ENCODE measurements around the gene SCFD1. TPM values are rescaled to one million over a fixed set of nuclear protein-coding genes. Genes with fewer than 3 reads are reported as not detected.
A peak's percentile ranks its signal among the peaks of the same experiment; 100 is the strongest.
"Not testable (repeated sequence)": the region's sequence is repeated elsewhere in the genome, so short reads cannot be mapped to it uniquely, and the experiment has no call there.

Gene SCFD1, protein sequence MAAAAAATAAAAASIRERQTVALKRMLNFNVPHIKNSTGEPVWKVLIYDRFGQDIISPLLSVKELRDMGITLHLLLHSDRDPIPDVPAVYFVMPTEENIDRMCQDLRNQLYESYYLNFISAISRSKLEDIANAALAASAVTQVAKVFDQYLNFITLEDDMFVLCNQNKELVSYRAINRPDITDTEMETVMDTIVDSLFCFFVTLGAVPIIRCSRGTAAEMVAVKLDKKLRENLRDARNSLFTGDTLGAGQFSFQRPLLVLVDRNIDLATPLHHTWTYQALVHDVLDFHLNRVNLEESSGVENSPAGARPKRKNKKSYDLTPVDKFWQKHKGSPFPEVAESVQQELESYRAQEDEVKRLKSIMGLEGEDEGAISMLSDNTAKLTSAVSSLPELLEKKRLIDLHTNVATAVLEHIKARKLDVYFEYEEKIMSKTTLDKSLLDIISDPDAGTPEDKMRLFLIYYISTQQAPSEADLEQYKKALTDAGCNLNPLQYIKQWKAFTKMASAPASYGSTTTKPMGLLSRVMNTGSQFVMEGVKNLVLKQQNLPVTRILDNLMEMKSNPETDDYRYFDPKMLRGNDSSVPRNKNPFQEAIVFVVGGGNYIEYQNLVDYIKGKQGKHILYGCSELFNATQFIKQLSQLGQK
- total RNA-seq, result 10 to 100 TPM; 73.8 to 82.9 TPM
- long read RNA-seq, donor 1, transcript SCFD1-203 (25 exons, 2,359 nt), result major isoform, 6 of 13 reads
- long read RNA-seq, donor 1, partial matches to known transcripts, result 3 of 13 reads
- long read RNA-seq, donor 1, other reads (novel, unspliced or antisense), result 4 of 13 reads
- long read RNA-seq, donor 2, transcript SCFD1-207 (24 exons, 2,058 nt), result minor isoform, 6 of 37 reads
- long read RNA-seq, donor 2, transcript SCFD1-203 (25 exons, 2,359 nt), result major isoform, 16 of 37 reads
- long read RNA-seq, donor 2, partial matches to known transcripts, result 11 of 37 reads
- long read RNA-seq, donor 2, other reads (novel, unspliced or antisense), result 4 of 37 reads

- peak; percentile 98 for DNase-seq (ENCODE audit: low spot score)
- intact Hi-C loops (cut with DNase I), result no loop called here
Observed at GRCh38 chr14:30621940-30622830, at the start of gene SCFD1. Gene SCFD1, plus strand, starts transcription at chr14:30622319. Its CDS starts 20 bp downstream, at chr14:30622339.

DNA sequence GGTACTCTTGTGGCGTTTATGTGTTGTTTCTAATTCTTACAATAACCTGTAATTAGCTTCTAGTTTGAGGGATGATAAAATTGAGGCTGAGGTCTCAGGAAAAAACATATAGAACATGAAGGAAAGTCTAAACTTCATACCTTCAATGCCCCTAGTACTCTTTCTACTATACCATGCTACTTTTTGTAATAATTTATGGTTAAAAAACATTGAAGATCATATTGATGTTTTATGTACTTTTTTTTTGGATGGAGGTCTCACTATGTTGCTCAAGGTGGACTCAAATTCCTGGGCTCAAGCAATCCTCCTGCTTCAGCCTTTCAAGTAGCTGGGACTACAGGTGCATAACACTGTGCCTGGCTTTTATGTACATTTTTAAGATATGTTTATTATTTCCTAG, 49.3 kb upstream of the SCFD1 start:
- DNase-seq (ENCODE audit: low spot score), result no peak
- intact Hi-C loops (cut with DNase I), result no loop called here

DNA sequence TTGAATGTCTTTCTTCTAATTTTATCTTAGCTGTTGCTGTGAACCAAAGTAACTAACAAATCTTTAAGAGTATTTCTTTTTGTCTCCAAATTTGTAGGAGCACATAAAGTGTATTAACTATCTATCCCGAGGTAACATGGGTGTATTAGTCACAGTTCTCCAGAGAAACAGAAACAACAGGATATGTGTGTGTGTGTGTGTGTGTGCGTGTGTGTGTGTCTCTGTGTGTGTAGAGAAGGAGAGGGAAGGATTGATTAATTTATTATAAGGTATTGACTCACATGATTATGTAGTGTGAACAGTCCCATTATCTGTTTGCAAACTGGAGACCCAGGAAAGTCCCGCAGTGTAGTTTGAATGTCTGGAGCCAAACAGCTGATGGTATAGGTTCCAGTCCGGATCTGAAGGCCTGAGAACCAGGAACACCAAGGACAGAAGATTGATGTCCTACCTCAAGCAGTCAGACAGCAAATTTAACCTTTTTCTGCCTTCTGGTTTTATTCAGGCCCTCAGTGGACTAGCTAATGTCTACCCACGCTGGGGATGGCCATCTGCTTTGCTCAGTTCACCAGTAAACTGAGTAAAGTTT, 48.8 kb upstream of the SCFD1 start:
- no peak for DNase-seq (ENCODE audit: low spot score)
- intact Hi-C loops (cut with DNase I), result no loop called here

GRCh38 chr14:30573966-30574365, 48.2 kb upstream of the SCFD1 start:
- no peak for DNase-seq (ENCODE audit: low spot score)
- intact Hi-C loops (cut with DNase I), result no loop called here

- DNase-seq (ENCODE audit: low spot score); intact Hi-C loops (cut with DNase I): not testable (repeated sequence)
Observed at GRCh38 chr14:30574777-30575176, 47.3 kb upstream of the SCFD1 start.

DNA sequence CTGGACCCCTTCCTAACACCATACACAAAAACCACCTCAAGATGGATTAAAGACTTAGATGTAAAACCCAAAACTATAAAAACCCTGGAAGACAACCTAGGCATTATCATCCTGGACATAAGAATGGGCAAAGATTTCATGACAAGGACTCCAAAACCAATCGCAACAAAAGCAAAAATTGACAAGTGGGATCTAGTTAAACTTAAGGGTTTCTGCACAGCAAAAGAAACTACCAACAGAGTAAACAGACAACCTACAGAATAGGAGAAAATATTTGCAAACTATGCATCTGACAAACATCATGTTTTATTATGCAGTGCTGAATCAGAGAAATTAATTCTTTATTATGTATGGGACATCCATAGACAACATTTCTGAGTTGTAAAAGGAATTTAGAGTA, 45.8 kb upstream of the SCFD1 start:
- DNase-seq (ENCODE audit: low spot score); intact Hi-C loops (cut with DNase I): not testable (repeated sequence)

GRCh38 chr14:30580616-30581282, 41.4 kb upstream of the SCFD1 start:
- no peak for DNase-seq (ENCODE audit: low spot score)
- intact Hi-C loops (cut with DNase I), result no loop called here

- DNase-seq (ENCODE audit: low spot score), result no peak
- intact Hi-C loops (cut with DNase I), result no loop called here
Observed at GRCh38 chr14:30581283-30581625, 40.9 kb upstream of the SCFD1 start.

GRCh38 chr14:30582376-30582775, 39.7 kb upstream of the SCFD1 start:
- intact Hi-C loops (cut with DNase I), result no loop called here
- no peak for DNase-seq (ENCODE audit: low spot score)

- intact Hi-C loops (cut with DNase I), result no loop called here
- no peak for DNase-seq (ENCODE audit: low spot score)
Observed at GRCh38 chr14:30584058-30584630, 38.0 kb upstream of the SCFD1 start.

DNA sequence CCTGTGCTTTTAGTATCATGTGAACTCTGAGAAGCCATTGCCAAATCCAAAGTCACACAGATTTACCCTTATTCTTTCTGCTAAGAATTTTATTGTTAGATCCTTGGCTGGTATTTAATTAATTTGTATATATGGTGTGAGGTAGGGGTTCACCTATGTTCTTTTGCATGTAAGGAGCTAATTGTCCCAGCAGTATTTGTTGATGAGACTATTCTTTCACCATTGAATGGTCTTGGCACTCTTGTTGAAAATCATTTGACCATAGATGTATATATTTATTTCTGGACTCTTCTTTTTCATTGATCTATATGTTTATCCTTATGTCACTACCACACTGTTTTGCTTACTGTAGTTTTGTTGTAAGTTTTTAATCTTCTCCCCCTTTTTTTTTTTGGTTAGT, 36.9 kb upstream of the SCFD1 start:
- intact Hi-C loops (cut with DNase I), result no loop called here
- DNase-seq (ENCODE audit: low spot score), result no peak

- intact Hi-C loops (cut with DNase I), result no loop called here
- DNase-seq (ENCODE audit: low spot score), result no peak
Observed at GRCh38 chr14:30587141-30587540, 35.0 kb upstream of the SCFD1 start.

DNA sequence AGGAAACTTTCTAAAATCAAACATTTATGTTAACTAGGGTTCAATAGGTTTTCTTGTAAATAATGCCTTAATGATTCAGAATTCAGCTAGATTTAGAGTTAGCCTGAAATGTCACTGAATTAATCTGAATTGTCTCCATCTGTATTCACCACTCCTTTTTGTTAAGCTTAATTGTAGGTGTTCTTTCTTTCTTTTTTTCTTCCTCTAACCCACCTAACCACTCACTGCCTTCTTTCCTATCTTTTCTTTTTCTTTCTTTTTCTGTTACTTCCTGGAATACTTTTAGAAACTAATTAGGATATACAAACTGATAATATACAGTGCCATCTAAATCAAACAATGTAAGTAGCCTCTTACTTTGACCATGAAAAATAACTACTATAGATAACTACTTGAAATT, 33.2 kb upstream of the SCFD1 start:
- DNase-seq (ENCODE audit: low spot score), result no peak
- intact Hi-C loops (cut with DNase I), result no loop called here

GRCh38 chr14:30596935-30597334, 25.2 kb upstream of the SCFD1 start:
- intact Hi-C loops (cut with DNase I), result no loop called here
- no peak for DNase-seq (ENCODE audit: low spot score)

DNA sequence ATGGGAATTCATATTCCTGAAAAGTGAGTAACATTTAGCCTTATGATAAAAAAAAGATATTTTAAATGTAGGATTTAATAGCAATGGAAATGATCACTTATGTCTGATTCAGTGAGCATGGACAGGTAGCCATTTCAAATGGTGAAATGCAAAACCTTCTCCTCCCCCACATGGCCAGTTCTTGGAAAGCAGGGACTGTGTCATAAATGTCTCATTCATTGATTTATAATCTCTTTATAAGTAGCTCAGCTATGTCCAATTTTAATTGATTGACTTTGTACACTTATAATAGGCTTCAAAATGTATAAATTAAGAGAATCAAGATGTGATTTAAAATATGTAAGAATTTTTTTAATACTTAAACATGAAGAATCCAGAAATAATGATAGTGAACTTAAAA, 24.6 kb upstream of the SCFD1 start:
- intact Hi-C loops (cut with DNase I), result no loop called here

GRCh38 chr14:30600922-30601918, 20.9 kb upstream of the SCFD1 start:
- intact Hi-C loops (cut with DNase I), result no loop called here
- no peak for DNase-seq (ENCODE audit: low spot score)

More for the DNA sequence above, 24.6 kb upstream of the SCFD1 start:
- DNase-seq (ENCODE audit: low spot score), result no peak

- intact Hi-C loops (cut with DNase I), result no loop called here
- no peak for DNase-seq (ENCODE audit: low spot score)
Observed at GRCh38 chr14:30603402-30603801, 18.7 kb upstream of the SCFD1 start.
